ENCODE data around the gene SPDYE5.

SPDYE5 gene

DNA sequence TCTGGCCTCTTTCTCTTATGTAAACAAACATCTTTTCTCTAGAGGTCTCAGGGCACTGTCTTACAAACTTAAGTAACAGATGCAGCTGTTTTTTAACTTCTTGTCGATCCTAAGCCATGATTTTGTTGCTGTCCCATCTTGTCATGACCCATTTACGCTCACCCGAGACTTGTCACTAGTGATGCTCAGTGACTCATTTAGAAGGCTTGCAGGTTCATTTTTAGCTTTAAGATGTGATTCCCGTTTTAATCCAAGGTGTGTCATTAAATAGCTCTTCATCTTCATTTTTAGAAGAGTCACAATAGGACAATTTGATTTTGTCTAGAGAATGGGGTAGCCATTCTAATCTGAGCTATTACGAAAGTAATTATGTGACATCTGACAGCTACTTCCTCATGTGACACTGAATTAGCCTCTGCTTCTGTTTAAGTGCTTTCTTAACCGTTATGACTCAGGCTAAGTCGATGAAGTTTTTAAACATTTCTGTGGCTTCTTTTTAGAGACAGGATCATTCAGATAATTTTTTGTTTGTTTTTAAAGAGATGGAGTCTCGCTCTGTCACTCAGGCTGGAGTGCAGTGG, 42.7 kb downstream of the SPDYE5 start:
- peak; percentile 11 for DNase-seq (ENCODE audit: low read depth)

GRCh38 chr7:75536491-75536890, 44.4 kb downstream of the SPDYE5 start:
- H3K4me3 ChIP-seq (ENCODE audit: low read depth, low read length) = no peak overlapping the region
- DNase-seq (ENCODE audit: low read depth) = no peak

More for the DNA sequence above, 42.7 kb downstream of the SPDYE5 start:
- no peak overlapping the region for H3K4me3 ChIP-seq (ENCODE audit: low read depth, low read length)

GRCh38 chr7:75536940-75537538, 44.9 kb downstream of the SPDYE5 start:
- no peak for DNase-seq (ENCODE audit: low read depth)
- H3K4me3 ChIP-seq (ENCODE audit: low read depth, low read length) = no peak overlapping the region

DNA sequence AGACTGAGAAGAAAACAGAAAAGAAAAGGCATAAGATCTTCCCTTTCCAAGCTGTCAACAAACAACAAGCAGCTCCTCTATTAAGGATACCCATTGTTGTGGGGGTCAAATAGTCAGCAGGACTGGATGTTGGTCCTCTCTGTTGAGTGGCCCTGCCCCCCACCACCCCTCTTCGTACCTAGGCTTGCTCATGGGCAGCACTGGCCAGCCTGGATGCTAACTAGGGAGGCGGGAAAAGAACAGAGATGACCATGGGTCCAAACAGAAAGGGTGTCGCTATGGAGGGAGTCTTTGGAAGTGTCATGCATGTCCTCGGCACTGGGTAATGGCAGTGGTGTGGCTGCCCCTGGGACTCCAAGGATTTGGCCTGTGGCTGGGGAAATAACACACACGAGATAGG, 45.6 kb downstream of the SPDYE5 start:
- no peak overlapping the region for H3K4me3 ChIP-seq (ENCODE audit: low read depth, low read length)
- no peak for DNase-seq (ENCODE audit: low read depth)

DNA sequence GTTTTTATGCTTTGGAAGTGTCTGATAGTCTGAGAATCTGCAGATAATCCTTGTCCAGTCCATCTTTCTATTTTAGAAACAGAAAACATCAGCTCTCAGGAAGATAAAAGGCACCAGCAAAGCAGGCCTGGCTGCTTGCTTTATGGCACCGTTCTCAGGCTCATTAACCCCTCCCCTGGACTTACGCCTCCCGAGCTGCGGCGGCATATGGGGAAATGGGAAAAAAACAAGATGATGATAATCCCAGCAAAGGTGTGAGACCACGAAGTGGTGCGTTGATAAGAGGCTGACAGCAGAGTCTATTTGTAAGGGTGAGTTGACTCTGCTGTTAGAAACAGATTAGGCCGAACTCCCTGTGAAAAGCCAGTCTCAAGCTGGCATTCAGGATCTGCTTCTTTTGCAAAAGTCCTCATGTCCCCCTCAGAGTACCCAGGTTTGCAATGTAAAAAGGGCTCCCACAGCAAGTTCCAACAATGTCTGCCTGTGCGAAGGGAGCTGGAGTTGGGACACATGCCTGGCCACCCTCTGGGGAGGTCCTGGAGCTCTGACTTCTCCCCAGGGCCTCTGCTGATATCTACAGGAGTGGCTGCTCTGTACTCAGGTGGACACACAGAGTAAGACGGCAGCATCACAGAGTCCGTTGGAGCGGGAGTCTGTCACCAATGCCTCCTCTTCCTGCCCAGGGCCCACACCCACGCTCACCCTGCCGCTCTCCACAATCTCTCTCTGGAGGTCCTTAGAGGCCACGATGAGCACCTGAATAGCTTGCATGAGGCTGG, 54.3 kb downstream of the SPDYE5 start:
- no peak for DNase-seq (ENCODE audit: low read depth)
- no peak overlapping the region for H3K4me3 ChIP-seq (ENCODE audit: low read depth, low read length)

All from skeletal muscle cell (primary cell).